GM12872 (cell line): Measurements from ENCODE around the gene SYNDIG1.

ENCODE experiments used
- CTCF ChIP-seq: IDR thresholded peaks from 3 replicates; pipeline ENCODE4 v1.5.1; 2011; ENCODE audit warnings: low read depth, mild to moderate bottlenecking, low read length, moderate library complexity; ENCODE audit not compliant: insufficient read depth

The SYNDIG1 gene

GRCh38 chr20:24698706-24699206, 229.3 kb downstream of the SYNDIG1 start:
- TF ChIP-seq CTCF: no peak

GRCh38 chr20:24699321-24700165, 230.1 kb downstream of the SYNDIG1 start:
- no peak for TF ChIP-seq CTCF

- no peak for TF ChIP-seq CTCF
These were observed 230.9 kb downstream of the SYNDIG1 start for GRCh38 chr20:24700166-24700860.

- TF ChIP-seq CTCF: no peak
These were observed 231.6 kb downstream of the SYNDIG1 start for GRCh38 chr20:24701027-24701426.

- TF ChIP-seq CTCF: no peak
These were observed 232.2 kb downstream of the SYNDIG1 start for GRCh38 chr20:24701668-24702067.

GRCh38 chr20:24702501-24703283, 233.3 kb downstream of the SYNDIG1 start:
- TF ChIP-seq CTCF: no peak

- no peak for TF ChIP-seq CTCF
These were observed 233.8 kb downstream of the SYNDIG1 start for GRCh38 chr20:24703284-24703610.
